ENCODE data around the gene DLG1. TPM values are rescaled to one million over a fixed set of nuclear protein-coding genes. Genes with fewer than 3 reads are reported as not detected.

DLG1 gene
- total and polyA plus RNA-seq, 12 donors: 14.1 to 74.6 (median 58.4) TPM

DNA sequence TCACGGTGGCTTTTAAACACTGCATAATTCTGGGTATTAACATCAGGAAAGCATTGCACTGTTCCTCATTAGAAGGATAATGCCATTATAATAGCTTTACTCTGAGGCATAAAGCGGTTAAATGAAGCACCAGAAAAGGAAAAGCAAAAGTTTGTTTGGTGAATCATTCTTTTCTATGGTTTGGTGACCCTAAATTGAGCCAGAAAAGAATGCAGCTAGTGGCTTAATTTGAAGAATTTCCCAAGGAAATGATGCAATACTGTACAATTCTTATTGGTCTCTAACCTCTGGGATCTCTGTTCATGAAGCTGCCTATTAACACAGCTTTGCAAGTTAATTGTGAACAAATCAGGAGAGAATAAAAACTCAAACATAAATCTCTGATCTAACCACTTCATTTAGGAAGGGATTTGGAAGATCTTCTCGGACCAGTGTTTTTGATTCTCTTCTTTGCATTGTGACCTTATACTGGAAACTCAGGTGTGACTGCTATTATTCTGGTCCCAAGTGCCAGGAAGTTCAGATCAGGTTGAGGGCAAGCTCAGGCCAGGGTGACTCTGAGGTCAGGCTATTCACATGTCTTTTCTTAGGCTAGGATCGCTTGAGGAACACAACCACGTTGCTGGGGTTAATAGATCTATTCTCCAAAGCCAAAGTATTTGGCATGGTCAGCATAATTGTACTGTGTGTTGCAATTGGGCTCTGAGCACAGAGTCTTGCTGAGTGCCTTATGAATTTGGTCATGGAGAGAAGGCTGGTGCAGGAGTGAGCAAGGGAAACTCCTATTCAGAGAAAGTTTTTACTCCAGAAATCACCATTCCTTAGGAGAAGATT, 11.3 kb upstream of the DLG1 start:
- Histone ChIP-seq H3K4me3 (peak overlapping the region in 1 of 4 donors; percentile 1), H3K4me1 (replicated peaks in 1 of 2) (peaks cover 8 to 17% of the 10 kb centered on the region in 2 donors), H3K36me3 (replicated peaks in 1 of 2) (no peaks in the 10 kb centered on the region), H3K9me3 (replicated peaks in 1 of 3) (no peaks in the 10 kb centered on the region), H3K27ac (peak overlapping the region in 2 of 5 donors; percentile 19 to 33), H3K27me3 (no peaks in the 10 kb centered on the region)
- WGBS, 4 donors: 47 to 58% (median 52%) methylated on average over 5 of the region's 5 CpGs
- TF ChIP-seq CTCF (IDR thresholded peaks at IDR 0.05) (no peak), POLR2A (IDR thresholded peaks at IDR 0.05) (no peak)
- peak in 4 of 7 donors; percentile 13 to 32 (median 26) for DNase-seq
- intact Hi-C loops (cut with DNase I): no loop called here

- DNase-seq: no peak
- no peaks in the 10 kb centered on the region for H3K36me3 ChIP-seq (replicated peaks in 1 of 2)
- H3K27ac ChIP-seq: peak overlapping the region in 2 of 5 donors; percentile 10 to 19
- H3K4me1 ChIP-seq (replicated peaks in 1 of 2): peaks cover 8 to 17% of the 10 kb centered on the region in 2 donors
- no peaks in the 10 kb centered on the region for H3K9me3 ChIP-seq (replicated peaks in 1 of 3)
- 28 to 36% (median 31%) methylated on average over 3 of the region's 3 CpGs for whole genome bisulfite sequencing, 4 donors
- H3K4me3 ChIP-seq: peak overlapping the region in 1 of 4 donors; percentile 1
- no peaks in the 10 kb centered on the region for H3K27me3 ChIP-seq
- TF ChIP-seq POLR2A (IDR thresholded peaks at IDR 0.05) (no peak), CTCF (IDR thresholded peaks at IDR 0.05) (no peak)
- intact Hi-C loops (cut with DNase I): no loop called here
These were observed 10.2 kb upstream of the DLG1 start for GRCh38 chr3:197308591-197308990.

GRCh38 chr3:197306374-197307086, 8.1 kb upstream of the DLG1 start:
- H3K36me3 ChIP-seq (replicated peaks in 1 of 2): no peaks in the 10 kb centered on the region

More at GRCh38 chr3:197306374-197307086, 8.1 kb upstream of the DLG1 start:
- whole genome bisulfite sequencing, 4 donors: 91 to 94% (median 92%) methylated on average over 7 of the region's 7 CpGs
- no peak for DNase-seq
- Histone ChIP-seq H3K27me3 (no peaks in the 10 kb centered on the region), H3K9me3 (replicated peaks in 1 of 3) (no peaks in the 10 kb centered on the region), H3K4me3 (no peak overlapping the region), H3K4me1 (replicated peaks in 1 of 2) (peaks cover 8 to 17% of the 10 kb centered on the region in 2 donors), H3K27ac (no peak overlapping the region)
- TF ChIP-seq POLR2A (IDR thresholded peaks at IDR 0.05): no peak
- TF ChIP-seq CTCF (IDR thresholded peaks at IDR 0.05): no peak
- intact Hi-C loops (cut with DNase I): no loop called here

Data from adrenal gland (tissue), 12 donors.